Measurements from ENCODE around the gene RGS18.
"Not testable (repeated sequence)": the region's sequence is repeated elsewhere in the genome, so short reads cannot be mapped to it uniquely, and the experiment has no call there.

The RGS18 gene

GRCh38 chr1:192158181-192158580 is at the start of gene RGS18:
Gene RGS18 (plus strand): TSS chr1:192158462. CDS start chr1:192158638, 176 bp downstream.
- peak; percentile 18 for DNase-seq (ENCODE audit: low spot score)

- no peak for DNase-seq (ENCODE audit: low spot score)
Observed at GRCh38 chr1:192109576-192109975, 48.7 kb upstream of the RGS18 start.

- no peak for DNase-seq (ENCODE audit: low spot score)
Observed at GRCh38 chr1:192115000-192115399, 43.3 kb upstream of the RGS18 start.

GRCh38 chr1:192118881-192119405 is 39.3 kb upstream of the RGS18 start:
- DNase-seq (ENCODE audit: low spot score) = no peak

- no peak for DNase-seq (ENCODE audit: low spot score)
Observed at GRCh38 chr1:192119701-192120100, 38.6 kb upstream of the RGS18 start.

GRCh38 chr1:192122668-192123067 is 35.6 kb upstream of the RGS18 start:
- DNase-seq (ENCODE audit: low spot score) = no peak

- DNase-seq (ENCODE audit: low spot score) = no peak
Observed at GRCh38 chr1:192123212-192123611, 35.0 kb upstream of the RGS18 start.

GRCh38 chr1:192126030-192126619 is 32.1 kb upstream of the RGS18 start:
- no peak for DNase-seq (ENCODE audit: low spot score)

GRCh38 chr1:192130175-192130574 is 28.1 kb upstream of the RGS18 start:
- no peak for DNase-seq (ENCODE audit: low spot score)

GRCh38 chr1:192130865-192131264 is 27.4 kb upstream of the RGS18 start:
- not testable (repeated sequence) for DNase-seq (ENCODE audit: low spot score)

- no peak for DNase-seq (ENCODE audit: low spot score)
Observed at GRCh38 chr1:192131914-192132313, 26.3 kb upstream of the RGS18 start.

GRCh38 chr1:192133350-192133926 is 24.8 kb upstream of the RGS18 start:
- no peak for DNase-seq (ENCODE audit: low spot score)

GRCh38 chr1:192140382-192140781 is 17.9 kb upstream of the RGS18 start:
- DNase-seq (ENCODE audit: low spot score) = no peak

- DNase-seq (ENCODE audit: low spot score) = no peak
Observed at GRCh38 chr1:192147221-192147620, 11.0 kb upstream of the RGS18 start.

GRCh38 chr1:192147696-192148095 is 10.6 kb upstream of the RGS18 start:
- no peak for DNase-seq (ENCODE audit: low spot score)

GRCh38 chr1:192151176-192151575 is 7.1 kb upstream of the RGS18 start:
- DNase-seq (ENCODE audit: low spot score) = no peak

- DNase-seq (ENCODE audit: low spot score) = no peak
Observed at GRCh38 chr1:192153276-192153675, 5.0 kb upstream of the RGS18 start.

GRCh38 chr1:192157067-192157466 is 1.2 kb upstream of the RGS18 start:
- no peak for DNase-seq (ENCODE audit: low spot score)

GRCh38 chr1:192159014-192159413 is 752 bp downstream of the RGS18 start:
- no peak for DNase-seq (ENCODE audit: low spot score)

GRCh38 chr1:192159781-192160180 is 1.5 kb downstream of the RGS18 start:
- no peak for DNase-seq (ENCODE audit: low spot score)

GRCh38 chr1:192160196-192160595 is 1.9 kb downstream of the RGS18 start:
- no peak for DNase-seq (ENCODE audit: low spot score)

GRCh38 chr1:192161976-192162375 is 3.7 kb downstream of the RGS18 start:
- no peak for DNase-seq (ENCODE audit: low spot score)

GRCh38 chr1:192162376-192162775 is 4.1 kb downstream of the RGS18 start:
- no peak for DNase-seq (ENCODE audit: low spot score)

GRCh38 chr1:192165002-192165401 is 6.7 kb downstream of the RGS18 start:
- DNase-seq (ENCODE audit: low spot score) = not testable (repeated sequence)
